Colonic mucosa (tissue), 4 donors: Measurements from ENCODE around the gene GNMT. TPM values are rescaled to one million over a fixed set of nuclear protein-coding genes. Genes with fewer than 3 reads are reported as not detected.
A peak's percentile ranks its signal among the peaks of the same experiment; 100 is the strongest.

Source experiments
- DNase-seq: peaks from one replicate; pipeline ENCODE4 v3.0.0-alpha.2; 2020
- H3K27ac ChIP-seq: fragments of 200-600 bp; one replicate; pipeline ENCODE4 v1.8.0; 2021
- H3K27me3 ChIP-seq: fragments of 200-600 bp; one replicate; pipeline ENCODE4 v1.8.0; 2021
- H3K36me3 ChIP-seq: fragments of 200-600 bp; one replicate; pipeline ENCODE4 v1.8.0; 2021
- H3K4me1 ChIP-seq: fragments of 200-600 bp; one replicate; pipeline ENCODE4 v1.8.0; 2021; ENCODE audit warnings: mild to moderate bottlenecking
- H3K4me3 ChIP-seq: fragments of 200-600 bp; one replicate; pipeline ENCODE4 v1.8.0; 2021
- H3K9ac ChIP-seq, 2 donors: one replicate each; pipeline ENCODE4 v1.7.0; 2013; ENCODE audit warnings: control low read depth in 2 of 2, low read depth in 2 of 2, low read length in 2 of 2
- H3K9me3 ChIP-seq: fragments of 200-600 bp; one replicate; pipeline ENCODE4 v1.8.0; 2021
- intact Hi-C: fragments of 100-400 bp; cut with DNase I; formaldehyde crosslinking; loops from one replicate; pipeline ENCODE4 v1.14.1; 2022
- total RNA-seq, 2 donors: library from RNA; stranded (reverse); fragmentation: NEBNext Ultra II Directional in 1 of 2; extraction: Animal tissue kit (Norgen Biotek cat#: 25700) in 1 of 2; gene quantifications; one replicate each; pipeline ENCODE4 v1.2.1, GENCODE V29; 2021
- TF ChIP-seq, protein P1 (sequence below): fragments of 200-600 bp; IDR thresholded peaks from one replicate; pipeline ENCODE4 v1.8.0; 2022; ENCODE audit warnings: antibody characterized with exemption, mild to moderate bottlenecking
- donor health status: healthy.
- donor health status: DM: no; HTN: no; CAD: no.
- donor health status: DM: no; HTN: no; CAD: no.

Gene GNMT
- total RNA-seq, 2 donors from 2014 or later, result 0.96 TPM; not detected in 1

DNA sequence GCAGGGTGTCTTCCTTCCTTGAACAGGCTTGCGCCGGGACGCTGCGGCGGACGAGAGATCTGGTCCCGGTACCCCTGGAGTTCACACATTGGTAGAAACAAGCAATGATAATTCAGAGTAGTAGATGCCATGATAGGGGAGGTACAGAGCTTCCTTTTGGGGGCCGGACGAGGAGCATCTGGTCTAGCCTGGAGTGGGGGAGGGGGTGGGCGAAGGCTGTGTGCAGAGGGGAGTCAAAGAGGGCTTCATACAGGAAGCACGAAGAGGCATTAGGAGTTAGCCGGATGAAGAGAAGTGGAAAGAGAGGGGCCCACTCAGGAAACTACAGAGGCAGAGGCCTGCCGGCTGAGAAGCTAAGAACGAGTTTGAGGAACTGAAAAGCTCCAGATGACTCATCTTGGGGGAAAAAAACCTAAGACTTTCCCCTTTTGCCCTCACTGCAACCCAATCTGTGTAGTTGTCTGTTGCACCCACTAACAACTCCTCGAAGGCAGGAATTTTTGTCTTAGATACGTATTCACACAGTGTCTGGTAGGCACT, 30.7 kb upstream of the GNMT start:
- no peaks in the 10 kb centered on the region for H3K27me3 ChIP-seq
- peak overlapping the region; percentile 95 for H3K27ac ChIP-seq
- intact Hi-C loops, result no loop called here
- H3K4me1 ChIP-seq, result peaks cover 6% of the 10 kb centered on the region
- no peaks in the 10 kb centered on the region for H3K9me3 ChIP-seq
- H3K4me3 ChIP-seq, result peak overlapping the region; percentile 70
- TF ChIP-seq, protein P1, sequence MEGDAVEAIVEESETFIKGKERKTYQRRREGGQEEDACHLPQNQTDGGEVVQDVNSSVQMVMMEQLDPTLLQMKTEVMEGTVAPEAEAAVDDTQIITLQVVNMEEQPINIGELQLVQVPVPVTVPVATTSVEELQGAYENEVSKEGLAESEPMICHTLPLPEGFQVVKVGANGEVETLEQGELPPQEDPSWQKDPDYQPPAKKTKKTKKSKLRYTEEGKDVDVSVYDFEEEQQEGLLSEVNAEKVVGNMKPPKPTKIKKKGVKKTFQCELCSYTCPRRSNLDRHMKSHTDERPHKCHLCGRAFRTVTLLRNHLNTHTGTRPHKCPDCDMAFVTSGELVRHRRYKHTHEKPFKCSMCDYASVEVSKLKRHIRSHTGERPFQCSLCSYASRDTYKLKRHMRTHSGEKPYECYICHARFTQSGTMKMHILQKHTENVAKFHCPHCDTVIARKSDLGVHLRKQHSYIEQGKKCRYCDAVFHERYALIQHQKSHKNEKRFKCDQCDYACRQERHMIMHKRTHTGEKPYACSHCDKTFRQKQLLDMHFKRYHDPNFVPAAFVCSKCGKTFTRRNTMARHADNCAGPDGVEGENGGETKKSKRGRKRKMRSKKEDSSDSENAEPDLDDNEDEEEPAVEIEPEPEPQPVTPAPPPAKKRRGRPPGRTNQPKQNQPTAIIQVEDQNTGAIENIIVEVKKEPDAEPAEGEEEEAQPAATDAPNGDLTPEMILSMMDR, result no peak
- H3K9ac ChIP-seq, result peak overlapping the region; percentile 70 to 90
- no peak for DNase-seq
- peaks cover 6% of the 10 kb centered on the region for H3K36me3 ChIP-seq

DNA sequence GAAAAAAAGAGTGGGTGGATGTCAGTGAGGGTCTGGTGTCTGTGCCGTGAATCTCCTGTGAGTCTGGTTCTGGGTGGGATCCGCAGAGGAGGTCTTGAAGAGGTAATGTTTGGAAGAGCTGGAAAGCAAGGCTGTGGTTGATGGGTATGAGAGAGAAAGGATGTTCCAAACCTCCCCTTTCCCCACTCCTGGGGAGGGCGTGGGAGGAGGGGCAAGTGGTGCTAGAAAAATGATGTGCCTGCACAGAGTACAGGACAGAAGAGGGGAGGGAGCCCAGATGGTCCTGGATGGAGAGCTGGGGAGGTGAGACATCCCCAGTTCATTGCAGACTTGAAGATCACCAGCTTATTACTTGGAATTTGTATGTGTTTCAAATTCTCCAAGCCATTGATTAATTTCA, 28.1 kb upstream of the GNMT start:
- no peak for DNase-seq
- Histone ChIP-seq H3K9ac (no peak overlapping the region), H3K4me3 (no peak overlapping the region), H3K36me3 (peaks cover 14% of the 10 kb centered on the region), H3K9me3 (no peaks in the 10 kb centered on the region), H3K4me1 (peaks cover 6% of the 10 kb centered on the region), H3K27ac (no peak overlapping the region), H3K27me3 (no peaks in the 10 kb centered on the region)
- TF ChIP-seq, protein P1, result no peak
- intact Hi-C loops, result no loop called here

DNA sequence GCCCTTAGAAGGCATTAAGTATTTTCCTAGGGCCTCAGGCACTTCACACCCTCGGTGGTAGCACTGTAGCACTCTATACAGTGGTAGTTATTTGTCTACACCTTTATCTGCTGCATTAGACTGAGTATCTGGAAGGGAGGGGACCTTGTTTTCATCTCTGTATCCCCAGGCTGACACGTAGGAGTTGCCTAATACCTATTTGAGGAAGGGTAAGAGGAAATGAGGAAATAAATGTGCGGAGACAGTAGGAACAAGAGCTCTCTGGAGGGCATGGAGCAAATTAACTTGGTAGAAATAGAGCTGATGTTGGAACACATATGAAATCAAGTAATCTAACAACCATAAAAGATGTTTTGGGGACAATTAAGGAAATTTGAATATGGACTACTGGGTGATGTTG, 27.3 kb upstream of the GNMT start:
- Histone ChIP-seq H3K36me3 (peaks cover 14% of the 10 kb centered on the region), H3K9ac (no peak overlapping the region), H3K27me3 (no peaks in the 10 kb centered on the region), H3K9me3 (no peaks in the 10 kb centered on the region), H3K4me1 (peaks cover 6% of the 10 kb centered on the region), H3K27ac (no peak overlapping the region), H3K4me3 (no peak overlapping the region)
- intact Hi-C loops, result no loop called here
- TF ChIP-seq, protein P1, result no peak
- no peak for DNase-seq

GRCh38 chr6:42935322-42935721, 25.2 kb upstream of the GNMT start:
- DNase-seq, result no peak
- intact Hi-C loops, result no loop called here
- peaks cover 6% of the 10 kb centered on the region for H3K4me1 ChIP-seq
- H3K36me3 ChIP-seq, result peaks cover 14% of the 10 kb centered on the region
- no peaks in the 10 kb centered on the region for H3K9me3 ChIP-seq
- no peaks in the 10 kb centered on the region for H3K27me3 ChIP-seq
- TF ChIP-seq, protein P1, result no peak
- no peak overlapping the region for H3K4me3 ChIP-seq
- H3K9ac ChIP-seq, result no peak overlapping the region
- no peak overlapping the region for H3K27ac ChIP-seq

- no peak overlapping the region for H3K4me3 ChIP-seq
- intact Hi-C loops, result no loop called here
- H3K4me1 ChIP-seq, result no peaks in the 10 kb centered on the region
- H3K27ac ChIP-seq, result no peak overlapping the region
- TF ChIP-seq, protein P1, result no peak
- H3K36me3 ChIP-seq, result peaks cover 14% of the 10 kb centered on the region
- no peak overlapping the region for H3K9ac ChIP-seq
- no peak for DNase-seq
- H3K27me3 ChIP-seq, result no peaks in the 10 kb centered on the region
- no peaks in the 10 kb centered on the region for H3K9me3 ChIP-seq
Observed at GRCh38 chr6:42936398-42936797, 24.2 kb upstream of the GNMT start.
